ENCODE results near the gene ULBP2.
"Not testable (repeated sequence)": the region's sequence is repeated elsewhere in the genome, so short reads cannot be mapped to it uniquely, and the experiment has no call there.

ULBP2 gene

DNA sequence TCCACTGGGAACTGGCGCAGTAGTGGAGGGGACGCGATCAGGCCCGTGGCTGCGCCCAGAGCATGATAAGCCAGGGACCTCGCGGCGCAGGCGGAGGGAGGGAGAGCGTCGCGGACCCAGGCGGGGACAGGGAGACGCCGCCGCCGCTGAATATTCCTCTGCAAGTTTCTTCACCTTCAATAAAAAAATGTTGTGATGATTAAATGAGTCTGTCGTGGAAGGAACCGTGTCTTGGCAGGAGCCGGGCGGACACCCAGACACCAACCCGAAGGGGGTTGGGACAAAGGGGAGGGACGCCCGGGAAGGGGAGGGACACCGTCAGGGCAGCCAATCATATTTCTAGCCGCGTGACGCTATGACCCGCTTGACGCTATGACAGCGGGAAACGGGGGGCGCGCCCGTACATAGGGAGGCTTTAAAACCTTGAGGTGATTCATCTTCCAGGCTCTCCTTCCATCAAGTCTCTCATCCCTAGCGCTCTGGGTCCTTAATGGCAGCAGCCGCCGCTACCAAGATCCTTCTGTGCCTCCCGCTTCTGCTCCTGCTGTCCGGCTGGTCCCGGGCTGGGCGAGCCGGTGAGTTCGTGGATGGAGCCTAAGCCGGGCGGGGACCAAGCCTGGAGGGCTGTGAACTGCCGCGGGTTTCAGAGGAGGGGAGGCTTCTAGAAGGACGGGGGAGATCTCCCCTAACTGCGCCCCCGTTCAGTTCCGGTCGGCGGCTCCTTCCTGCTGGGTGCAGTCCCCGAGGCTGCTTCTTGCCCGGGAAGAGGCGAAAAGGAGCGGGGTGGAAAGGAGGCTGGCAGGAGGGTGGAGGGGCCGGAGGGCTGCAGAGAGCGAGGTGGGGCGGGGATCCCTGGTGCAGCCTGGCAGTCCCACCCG lies at the start of gene ULBP2:
TSS of gene ULBP2 (plus strand) at position 432 of the 878 bp plus-strand sequence. CDS start at position 491, 59 bp downstream.
- no peak for DNase-seq

- DNase-seq, result no peak
Observed at GRCh38 chr6:149895048-149895590, 46.7 kb upstream of the ULBP2 start.

- DNase-seq, result no peak
Observed at GRCh38 chr6:149895833-149896271, 46.0 kb upstream of the ULBP2 start.

DNA sequence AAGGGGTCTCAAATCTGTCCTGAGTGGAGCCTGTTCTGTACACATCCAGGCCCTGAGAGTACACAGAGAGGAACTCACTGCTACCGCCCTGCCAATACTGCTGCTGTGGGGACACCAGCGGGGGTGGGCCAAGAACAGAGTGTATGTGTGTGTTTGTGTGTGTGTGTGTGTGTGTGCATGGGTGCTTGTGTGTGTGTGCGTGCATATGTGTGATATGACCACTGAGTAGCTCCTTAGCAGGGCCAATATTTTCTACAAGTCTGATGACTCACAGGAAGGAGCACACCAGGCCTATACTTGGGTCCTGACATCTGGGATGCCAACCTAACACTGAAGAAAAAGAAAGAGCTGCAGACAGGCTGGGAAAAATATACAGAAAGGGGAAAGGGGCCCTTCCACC lies 45.3 kb upstream of the ULBP2 start:
- DNase-seq, result no peak

GRCh38 chr6:149897015-149897697 lies 44.7 kb upstream of the ULBP2 start:
- DNase-seq, result no peak

DNA sequence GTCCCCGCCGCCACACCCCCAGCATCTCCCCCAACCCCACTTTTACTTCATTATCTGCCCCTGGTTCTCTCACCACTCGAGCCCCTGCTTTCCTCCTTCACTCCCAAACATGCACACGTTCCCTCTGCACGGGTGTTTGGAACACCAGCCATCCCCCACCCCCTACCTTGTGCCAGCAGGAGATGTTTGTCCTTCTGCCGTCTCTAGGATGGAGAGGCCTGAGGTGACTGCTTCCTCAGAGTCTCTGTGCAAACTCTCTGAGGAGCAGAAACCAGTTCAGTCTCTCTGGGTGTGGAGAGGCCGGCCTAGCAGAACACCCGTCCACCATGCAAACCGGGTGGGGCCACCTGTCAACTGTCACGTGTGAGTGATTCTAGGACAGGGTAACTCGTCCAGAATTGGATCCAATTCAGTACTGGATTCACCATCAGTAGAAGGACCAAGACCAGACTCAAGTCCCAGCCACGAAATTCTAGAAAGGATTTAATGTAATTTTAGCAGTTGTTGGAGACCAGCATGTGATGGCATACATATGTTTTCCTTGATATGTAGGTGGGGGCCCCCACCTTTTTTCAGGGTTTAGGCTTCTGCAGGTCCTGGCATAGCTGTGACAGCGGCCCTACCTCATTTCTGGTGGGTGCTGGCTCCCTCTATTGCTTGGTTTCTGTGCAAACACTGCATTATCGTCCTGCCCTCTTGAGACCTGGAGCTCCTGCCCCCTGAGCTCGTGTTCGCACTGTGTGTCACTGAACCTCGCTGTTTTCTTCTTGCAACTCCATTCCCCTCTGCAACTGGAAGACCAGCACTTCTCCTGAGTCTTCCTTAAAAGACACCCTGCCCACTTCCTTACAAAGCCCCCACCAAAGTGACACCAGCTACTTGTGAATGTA lies 43.7 kb upstream of the ULBP2 start, which contains the start of gene RAET1E:
TSS of gene RAET1E (minus strand) at position 259 of the 890 bp plus-strand sequence. CDS start 7,212 bp downstream, outside the sequence.
- no peak for DNase-seq

DNA sequence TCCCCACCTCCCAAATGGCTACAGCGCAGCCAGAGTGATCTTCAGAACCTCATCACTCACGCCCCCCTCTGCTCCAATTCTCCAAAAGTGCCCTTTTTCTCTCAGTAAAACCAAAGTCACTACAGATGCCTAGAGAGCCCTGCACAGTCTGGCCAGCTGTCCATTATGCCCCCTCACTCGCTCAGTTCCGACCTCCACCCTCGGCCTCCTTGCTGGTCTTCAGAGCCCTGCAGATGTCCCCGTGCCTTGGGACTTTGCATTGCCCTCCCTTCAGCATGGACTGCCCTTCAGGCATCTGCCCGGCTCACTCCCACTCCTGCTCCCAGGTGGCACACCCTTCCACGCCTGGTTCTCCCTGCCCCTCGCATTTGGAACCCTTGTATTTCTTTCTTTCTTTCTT lies 42.8 kb upstream of the ULBP2 start:
- no peak for DNase-seq

DNA sequence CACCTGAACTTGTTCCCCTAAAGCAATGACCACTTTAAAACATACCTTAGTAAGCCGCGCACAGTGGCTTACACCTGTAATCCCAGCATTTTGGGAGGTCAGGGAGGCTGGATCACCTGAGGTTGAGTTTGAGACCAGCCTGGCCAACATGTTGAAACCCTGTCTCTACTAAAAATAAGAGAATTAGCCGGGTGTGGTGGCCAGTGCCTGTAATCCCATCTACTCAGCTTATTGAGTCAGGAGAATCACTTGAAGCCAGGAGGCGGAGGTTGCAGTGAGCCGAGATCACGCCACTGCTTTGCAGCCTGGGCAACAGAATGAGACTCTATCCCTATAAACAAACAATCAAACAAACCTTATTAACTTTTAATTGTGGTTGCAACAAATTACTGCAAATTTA lies 42.3 kb upstream of the ULBP2 start:
- no peak for DNase-seq

DNA sequence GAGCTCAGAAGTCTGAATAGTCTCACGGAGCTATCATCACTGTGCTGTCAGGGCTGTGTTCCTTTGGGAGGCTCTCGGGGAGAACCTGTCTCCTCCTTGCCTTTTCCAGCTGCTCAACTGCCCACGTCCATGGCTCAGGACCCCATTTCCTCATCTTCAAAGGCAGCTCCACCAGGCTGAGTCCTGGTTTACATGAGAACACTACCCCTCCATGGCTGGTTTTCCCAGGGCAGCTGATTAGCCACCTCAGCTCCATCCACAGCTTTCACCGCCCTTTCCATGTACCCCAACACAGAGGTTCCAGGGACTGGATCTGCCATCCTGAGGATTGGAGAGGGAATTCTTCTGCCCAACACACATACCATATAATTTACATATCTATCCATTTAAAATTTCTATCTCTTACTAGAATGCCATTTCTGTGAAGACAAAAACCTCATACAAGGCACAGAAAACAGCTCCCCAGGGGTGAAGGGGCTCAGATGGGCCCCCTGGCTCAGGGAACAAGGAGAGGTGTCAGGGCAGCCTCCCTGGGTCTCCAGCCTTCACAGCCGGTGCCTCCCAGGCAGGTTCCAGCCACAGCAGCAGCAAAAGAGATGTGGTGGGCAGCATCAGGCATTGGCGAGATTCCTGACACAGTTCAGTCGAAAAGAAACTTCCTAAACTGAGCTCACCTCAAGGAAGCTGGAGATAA lies 41.7 kb upstream of the ULBP2 start:
- DNase-seq, result no peak

GRCh38 chr6:149900620-149901443 lies 41.0 kb upstream of the ULBP2 start:
- DNase-seq, result no peak

GRCh38 chr6:149901444-149902140 lies 40.2 kb upstream of the ULBP2 start:
- DNase-seq, result no peak

- no peak for DNase-seq
Observed at GRCh38 chr6:149903938-149904611, 37.7 kb upstream of the ULBP2 start.

- no peak for DNase-seq
Observed at GRCh38 chr6:149904661-149905370, 37.0 kb upstream of the ULBP2 start.

GRCh38 chr6:149905371-149905910 lies 36.4 kb upstream of the ULBP2 start:
- DNase-seq, result no peak

DNA sequence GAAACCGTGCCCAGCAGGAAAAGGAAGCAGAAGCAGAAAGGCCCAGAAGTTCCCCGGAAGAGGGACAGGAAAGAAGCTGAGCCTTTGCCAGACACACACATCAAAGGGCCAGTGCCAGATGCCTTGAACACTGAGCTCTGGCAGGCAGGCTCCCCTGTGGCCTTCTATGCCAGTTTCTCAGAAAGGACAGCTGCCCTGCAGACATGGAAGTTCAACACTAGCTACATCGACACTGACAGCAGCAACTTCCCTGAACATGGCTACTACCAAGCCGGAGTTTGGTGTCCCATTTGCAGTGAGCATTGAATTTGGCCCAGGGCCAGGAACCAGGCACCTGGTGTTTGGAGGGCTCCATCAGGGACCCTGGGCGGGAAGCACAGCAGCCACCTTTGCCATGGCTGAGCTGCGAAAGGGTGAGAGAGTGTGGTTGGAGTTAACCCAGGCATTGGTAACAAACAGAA lies 35.9 kb upstream of the ULBP2 start:
- no peak for DNase-seq

DNA sequence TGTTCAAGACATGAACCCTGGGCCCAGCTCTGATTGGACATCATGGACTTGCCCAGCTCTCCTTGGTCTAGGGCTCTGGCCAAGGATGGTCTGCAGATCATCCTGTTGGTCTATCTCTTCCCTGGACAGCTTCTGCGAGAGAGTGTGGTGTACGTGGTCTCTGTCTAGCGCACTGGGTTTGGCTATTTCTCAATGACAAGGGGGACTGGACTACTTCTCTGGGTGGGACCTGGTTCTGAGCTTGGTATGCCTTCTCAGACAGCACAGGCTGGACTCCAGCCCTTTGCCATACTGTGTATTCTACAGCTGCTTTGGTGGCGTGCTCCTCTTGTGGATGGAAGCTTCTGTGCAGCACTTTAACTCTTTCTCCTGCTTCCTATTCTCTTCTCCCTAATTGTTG lies 35.4 kb upstream of the ULBP2 start:
- DNase-seq, result no peak

- no peak for DNase-seq
Observed at GRCh38 chr6:149907317-149907716, 34.5 kb upstream of the ULBP2 start.

- DNase-seq, result not testable (repeated sequence)
Observed at GRCh38 chr6:149908480-149908879, 33.3 kb upstream of the ULBP2 start.

All from cortex of kidney (tissue), 1 donor.